DND-41 (cell line): ENCODE measurements around the gene GPATCH2.
A peak's percentile ranks its signal among the peaks of the same experiment; 100 is the strongest.

ENCODE experiments used
- ATAC-seq: fragments of 200-7000 bp; cut with Tn5 transposase; 3 replicates; pipeline ENCODE4 v1.9.1; 2021; ENCODE audit warnings: low read depth; ENCODE audit not compliant: insufficient read depth
- DNase-seq: peaks from one replicate; pipeline ENCODE4 v3.0.0-alpha.2; 2020
- H2AFZ ChIP-seq: 2 replicates; pipeline ENCODE4 v1.6.0; 2012; ENCODE audit warnings: low read depth, low read length
- H3K27ac ChIP-seq: 2 replicates; pipeline ENCODE4 v1.5.1; 2012; ENCODE audit warnings: low read length, inconsistent platforms
- H3K27me3 ChIP-seq: fragments of 200-600 bp; sonication (generic); 2 replicates; pipeline ENCODE4 v1.6.0; 2012; ENCODE audit warnings: low read length, mild to moderate bottlenecking, inconsistent platforms; ENCODE audit not compliant: insufficient read depth, poor library complexity
- H3K36me3 ChIP-seq: 2 replicates; pipeline ENCODE4 v1.5.1; 2012; ENCODE audit warnings: low read length, inconsistent platforms; ENCODE audit not compliant: insufficient read depth
- H3K4me1 ChIP-seq: 2 replicates; pipeline ENCODE4 v1.5.1; 2012; ENCODE audit warnings: mild to moderate bottlenecking, low read length; ENCODE audit not compliant: insufficient read depth
- H3K4me2 ChIP-seq: 2 replicates; pipeline ENCODE4 v1.6.0; 2012; ENCODE audit warnings: mild to moderate bottlenecking, moderate library complexity, low read length, inconsistent platforms; ENCODE audit not compliant: insufficient read depth
- H3K4me3 ChIP-seq, 2 experiments: fragments of 200-600 bp in 1 of 2; shearing (Covaris generic) in 1 of 2; 2 replicates each; pipeline ENCODE4 v1.5.1; 2012 to 2016; ENCODE audit warnings: inconsistent platforms in 2 of 2, low read length in 2 of 2, mild to moderate bottlenecking in 2 of 2, low read depth in 1 of 2, moderate library complexity in 1 of 2
- H3K79me2 ChIP-seq: 2 replicates; pipeline ENCODE4 v1.6.0; 2012; ENCODE audit warnings: low read length, inconsistent platforms; ENCODE audit not compliant: insufficient read depth
- H3K9ac ChIP-seq: 2 replicates; pipeline ENCODE4 v1.6.0; 2012; ENCODE audit warnings: low read depth, mild to moderate bottlenecking, inconsistent platforms, low read length, moderate library complexity
- H3K9me3 ChIP-seq: 2 replicates; pipeline ENCODE4 v1.5.1; 2012; ENCODE audit warnings: low read length, moderate library complexity, mild to moderate bottlenecking, inconsistent platforms; ENCODE audit not compliant: insufficient read depth, severe bottlenecking
- H4K20me1 ChIP-seq: 2 replicates; pipeline ENCODE4 v1.6.0; 2012; ENCODE audit warnings: low read length; ENCODE audit not compliant: insufficient read depth
- EZH2 ChIP-seq: IDR thresholded peaks from 3 replicates; pipeline ENCODE4 v1.6.1; 2012; ENCODE audit warnings: borderline replicate concordance, low read depth, mild to moderate bottlenecking, moderate library complexity, low read length, inconsistent platforms; ENCODE audit not compliant: severe bottlenecking
- TF ChIP-seq, protein P1 (sequence below): IDR thresholded peaks from 2 replicates; pipeline ENCODE4 v1.5.1; 2012; ENCODE audit warnings: borderline replicate concordance, low read length, moderate library complexity, mild to moderate bottlenecking; ENCODE audit not compliant: poor library complexity, severe bottlenecking; ENCODE audit errors: extremely low read depth

GPATCH2 gene

DNA sequence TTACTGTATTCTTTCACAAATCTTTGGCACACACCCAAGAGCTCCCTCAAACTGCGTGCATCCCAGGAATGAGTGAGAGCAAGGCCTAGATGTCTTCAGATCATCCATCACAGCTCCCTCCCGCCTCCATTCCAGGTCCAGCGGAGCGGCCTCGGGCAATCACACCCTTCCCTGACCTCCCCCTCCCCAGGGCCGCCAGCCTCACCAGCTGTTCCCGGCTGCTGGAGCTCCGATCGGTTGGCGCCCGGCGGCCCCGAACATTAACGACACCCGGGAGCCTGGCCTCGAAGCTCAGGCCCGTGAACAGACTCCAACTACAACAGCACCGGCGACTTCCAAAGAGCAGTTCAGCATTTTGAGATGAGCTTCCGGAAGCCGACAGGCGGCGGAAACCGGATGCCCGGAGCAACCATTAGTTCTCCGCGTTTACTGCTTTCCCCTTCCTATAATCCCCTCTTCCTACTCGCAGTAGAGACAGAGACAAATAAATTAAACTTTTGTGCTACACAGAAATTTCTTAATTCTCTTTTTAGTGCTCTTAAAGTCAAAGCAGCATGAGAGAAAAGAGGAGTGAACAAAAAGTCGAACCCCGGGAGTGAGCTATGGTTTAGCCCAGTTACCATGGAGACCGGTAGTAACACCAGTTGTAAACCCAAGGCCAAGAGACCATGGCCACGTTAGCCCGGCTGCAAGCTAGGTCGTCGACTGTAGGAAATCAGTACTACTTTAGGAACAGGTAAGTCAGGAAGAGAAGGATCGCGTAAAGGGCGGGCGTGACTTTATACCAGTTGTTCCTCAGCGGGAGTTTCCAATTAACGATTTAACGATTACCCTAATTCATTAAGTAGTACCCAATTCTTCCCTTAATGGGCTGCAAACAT is at the start of gene GPATCH2, which contains the start of gene SPATA17:
TSS of gene GPATCH2 (minus strand) at position 380 of the 881 bp plus-strand sequence. CDS start at position 261, 119 bp downstream.
TSS of gene SPATA17 (plus strand) at position 634 of the 881 bp plus-strand sequence. CDS start at position 669, 35 bp downstream.
- H3K4me2 ChIP-seq: peak within 1 kb of the TSS; percentile 72
- H3K36me3 ChIP-seq: no peaks in the 10 kb centered on the region; the same call in 1 of the 2 replicates
- ATAC-seq: peak; percentile 95
- H3K27ac ChIP-seq: peak within 1 kb of the TSS; percentile 86
- H3K27me3 ChIP-seq: no peaks in the 10 kb centered on the region
- no peaks in the 10 kb centered on the region for H4K20me1 ChIP-seq
- peak; percentile 80 for DNase-seq
- peak within 1 kb of the TSS; percentile 95 for H2AFZ ChIP-seq
- H3K79me2 ChIP-seq: peaks cover 48% of the 10 kb centered on the region
- H3K9me3 ChIP-seq: no peaks in the 10 kb centered on the region
- peak within 1 kb of the TSS; percentile 80 for H3K9ac ChIP-seq
- H3K4me1 ChIP-seq: peaks cover 33% of the 10 kb centered on the region
- H3K4me3 ChIP-seq: peak within 1 kb of the TSS; percentile 83 to 85
- TF ChIP-seq EZH2: no peak
- TF ChIP-seq, protein P1, sequence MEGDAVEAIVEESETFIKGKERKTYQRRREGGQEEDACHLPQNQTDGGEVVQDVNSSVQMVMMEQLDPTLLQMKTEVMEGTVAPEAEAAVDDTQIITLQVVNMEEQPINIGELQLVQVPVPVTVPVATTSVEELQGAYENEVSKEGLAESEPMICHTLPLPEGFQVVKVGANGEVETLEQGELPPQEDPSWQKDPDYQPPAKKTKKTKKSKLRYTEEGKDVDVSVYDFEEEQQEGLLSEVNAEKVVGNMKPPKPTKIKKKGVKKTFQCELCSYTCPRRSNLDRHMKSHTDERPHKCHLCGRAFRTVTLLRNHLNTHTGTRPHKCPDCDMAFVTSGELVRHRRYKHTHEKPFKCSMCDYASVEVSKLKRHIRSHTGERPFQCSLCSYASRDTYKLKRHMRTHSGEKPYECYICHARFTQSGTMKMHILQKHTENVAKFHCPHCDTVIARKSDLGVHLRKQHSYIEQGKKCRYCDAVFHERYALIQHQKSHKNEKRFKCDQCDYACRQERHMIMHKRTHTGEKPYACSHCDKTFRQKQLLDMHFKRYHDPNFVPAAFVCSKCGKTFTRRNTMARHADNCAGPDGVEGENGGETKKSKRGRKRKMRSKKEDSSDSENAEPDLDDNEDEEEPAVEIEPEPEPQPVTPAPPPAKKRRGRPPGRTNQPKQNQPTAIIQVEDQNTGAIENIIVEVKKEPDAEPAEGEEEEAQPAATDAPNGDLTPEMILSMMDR: peak; percentile 19

DNA sequence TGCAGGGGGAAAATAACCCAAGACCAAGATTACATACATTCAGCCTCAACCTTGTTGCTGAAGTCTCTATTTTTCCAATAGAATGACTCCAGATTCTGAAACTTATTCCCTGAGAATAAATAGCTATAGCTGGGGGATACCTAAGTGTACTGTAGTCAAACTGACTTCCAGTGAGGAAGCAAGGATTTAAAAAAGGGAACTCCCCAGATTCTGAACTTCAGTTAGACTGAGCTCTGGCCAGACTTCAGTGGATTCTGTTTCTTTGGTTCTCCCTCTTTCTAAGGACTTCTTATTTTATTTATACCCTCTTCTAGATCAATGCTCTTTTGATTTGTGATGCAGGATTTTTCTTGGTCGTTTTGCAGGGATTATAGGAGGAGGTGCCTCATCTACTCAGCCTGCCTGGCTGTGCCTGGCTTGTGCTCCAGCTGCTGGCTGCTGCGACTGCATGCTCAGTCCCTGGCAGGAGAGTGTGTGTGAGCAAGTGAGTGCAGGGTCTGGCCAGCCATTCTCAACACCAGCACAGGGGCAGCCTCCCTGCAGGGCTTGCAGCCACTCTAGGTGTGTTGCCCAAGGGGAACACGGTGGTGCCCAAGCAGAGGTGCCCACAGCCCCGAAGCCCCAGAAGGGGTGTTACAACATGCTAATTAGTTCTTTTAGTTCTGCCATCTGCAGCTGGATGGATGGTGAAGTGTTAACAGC is 43.3 kb upstream of the GPATCH2 start:
- Histone ChIP-seq H3K27ac (no peak overlapping the region), H3K36me3 (no peaks in the 10 kb centered on the region), H3K4me1 (no peaks in the 10 kb centered on the region), H3K9ac (no peak overlapping the region), H3K4me2 (no peak overlapping the region), H4K20me1 (no peaks in the 10 kb centered on the region), H3K4me3 (no peak overlapping the region), H3K27me3 (no peaks in the 10 kb centered on the region), H2AFZ (no peak overlapping the region), H3K9me3 (no peaks in the 10 kb centered on the region), H3K79me2 (no peaks in the 10 kb centered on the region)
- ATAC-seq (no peak), DNase-seq (no peak)
- TF ChIP-seq EZH2: no peak
- TF ChIP-seq, protein P1: no peak

DNA sequence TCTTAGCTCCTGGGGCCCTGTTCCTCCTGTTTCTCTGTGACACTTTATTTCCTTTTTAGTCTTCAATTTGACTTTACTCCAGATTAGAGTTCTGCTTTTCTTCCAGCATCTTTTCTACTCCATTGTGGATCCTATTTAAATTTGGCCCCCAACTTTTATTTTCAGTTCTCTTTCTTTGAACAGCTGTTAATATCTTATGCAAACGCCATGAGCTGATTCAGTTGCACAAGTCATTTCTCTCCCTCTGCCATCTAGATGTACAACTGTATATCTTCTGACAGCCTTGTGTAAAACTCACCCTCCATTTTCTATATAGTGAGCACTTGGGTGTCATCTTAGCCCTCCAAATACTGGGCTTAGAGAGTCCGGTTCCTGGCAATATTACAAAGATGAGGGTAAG is 42.5 kb upstream of the GPATCH2 start:
- no peak for DNase-seq
- Histone ChIP-seq H3K27ac (no peak overlapping the region), H3K9me3 (no peaks in the 10 kb centered on the region), H3K4me2 (no peak overlapping the region), H3K27me3 (no peaks in the 10 kb centered on the region), H3K4me1 (no peaks in the 10 kb centered on the region), H3K79me2 (no peaks in the 10 kb centered on the region), H2AFZ (no peak overlapping the region), H4K20me1 (no peaks in the 10 kb centered on the region), H3K4me3 (no peak overlapping the region), H3K9ac (no peak overlapping the region), H3K36me3 (no peaks in the 10 kb centered on the region)
- no peak for ATAC-seq
- TF ChIP-seq, protein P1: no peak
- no peak for TF ChIP-seq EZH2
